Right ventricle myocardium inferior (tissue), 1 donor: ENCODE data around the gene BEND7. TPM values are rescaled to one million over a fixed set of nuclear protein-coding genes. Genes with fewer than 3 reads are reported as not detected.
"Not testable (repeated sequence)": the region's sequence is repeated elsewhere in the genome, so short reads cannot be mapped to it uniquely, and the experiment has no call there.

ENCODE experiments used
- ATAC-seq: fragments of 200-7000 bp; cut with Tn5 transposase; one replicate; pipeline ENCODE4 v1.9.1; 2020; ENCODE audit warnings: mild to moderate bottlenecking, moderate library complexity
- DNase-seq: peaks from one replicate; pipeline ENCODE4 v3.0.0; 2021; ENCODE audit errors: missing footprints
- intact Hi-C: fragments of 100-400 bp; cut with DNase I; formaldehyde crosslinking; loops from one replicate; pipeline ENCODE4 v1.11.0; 2022
- long read RNA-seq: library from polyadenylated mRNA; unstranded; transcript quantifications from one replicate; pipeline ENCODE4 v2.0.0, GENCODE V29; 2021
- total RNA-seq: library from RNA; stranded (reverse); fragmentation: NEBNext Ultra II Directional; extraction: Animal tissue kit (Norgen Biotek cat#: 25700); gene quantifications from one replicate; pipeline ENCODE4 v1.2.1, GENCODE V29; 2021
- donor health status: DM: no; HTN: yes; CAD: no; lungs with severe emphysema.

The BEND7 gene
- 18.6 TPM for total RNA-seq
- long read RNA-seq, partial matches to known transcripts: 2 of 10 reads
- long read RNA-seq, other reads (novel, unspliced or antisense): 8 of 10 reads

GRCh38 chr10:13528875-13529713 is at the start of gene BEND7:
Gene BEND7 (minus strand): TSS chr10:13529014. CDS start chr10:13528533, 481 bp downstream.
- DNase-seq: no peak
- ATAC-seq: peak; percentile 91
- intact Hi-C loops: no loop called here

DNA sequence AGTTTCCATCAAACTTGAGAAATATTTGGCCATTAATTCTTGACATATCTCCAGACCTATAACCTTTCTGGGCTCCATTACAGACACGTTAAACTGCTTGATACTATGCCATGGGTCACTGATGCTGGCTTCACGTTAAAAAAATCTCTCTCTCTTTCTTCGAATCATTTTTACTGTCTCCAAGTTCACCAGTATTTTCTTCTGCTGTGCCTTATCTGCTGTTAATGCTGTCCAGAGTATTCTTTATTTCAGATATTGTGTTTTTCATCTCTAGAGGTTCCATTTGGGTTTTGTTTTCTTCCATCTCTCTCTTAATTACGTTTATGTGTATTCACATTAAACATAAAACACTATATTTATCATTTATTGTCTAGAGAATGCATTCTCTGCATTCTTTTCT is 45.1 kb upstream of the BEND7 start:
- ATAC-seq (no peak), DNase-seq (no peak)
- intact Hi-C loops: no loop called here

- intact Hi-C loops: no loop called here
- no peak for DNase-seq
- no peak for ATAC-seq
These were observed 42.7 kb upstream of the BEND7 start for GRCh38 chr10:13571541-13571940.

GRCh38 chr10:13567030-13567429 is 38.2 kb upstream of the BEND7 start:
- DNase-seq (no peak), ATAC-seq (no peak)
- intact Hi-C loops: no loop called here

DNA sequence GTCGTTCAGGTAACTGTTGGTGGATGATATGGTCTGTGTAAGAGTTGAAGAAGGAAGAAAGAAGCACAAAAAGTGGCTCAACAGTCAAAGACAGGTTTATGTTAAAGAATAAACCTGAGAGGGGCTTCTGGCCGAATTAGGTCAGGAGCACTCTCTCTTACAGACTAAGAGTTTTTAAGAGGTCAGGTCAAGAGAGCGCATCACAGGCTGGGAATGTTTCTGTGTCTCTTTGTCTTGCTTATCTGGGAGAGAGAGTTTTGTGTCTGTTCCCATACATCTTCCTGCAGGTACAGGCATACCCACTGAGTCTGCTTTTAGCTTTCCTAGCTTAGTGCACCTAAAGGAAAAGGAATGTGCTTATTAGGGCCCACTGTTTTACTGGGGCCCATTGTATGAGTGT is 35.8 kb upstream of the BEND7 start:
- ATAC-seq: no peak
- intact Hi-C loops: no loop called here
- DNase-seq: no peak

DNA sequence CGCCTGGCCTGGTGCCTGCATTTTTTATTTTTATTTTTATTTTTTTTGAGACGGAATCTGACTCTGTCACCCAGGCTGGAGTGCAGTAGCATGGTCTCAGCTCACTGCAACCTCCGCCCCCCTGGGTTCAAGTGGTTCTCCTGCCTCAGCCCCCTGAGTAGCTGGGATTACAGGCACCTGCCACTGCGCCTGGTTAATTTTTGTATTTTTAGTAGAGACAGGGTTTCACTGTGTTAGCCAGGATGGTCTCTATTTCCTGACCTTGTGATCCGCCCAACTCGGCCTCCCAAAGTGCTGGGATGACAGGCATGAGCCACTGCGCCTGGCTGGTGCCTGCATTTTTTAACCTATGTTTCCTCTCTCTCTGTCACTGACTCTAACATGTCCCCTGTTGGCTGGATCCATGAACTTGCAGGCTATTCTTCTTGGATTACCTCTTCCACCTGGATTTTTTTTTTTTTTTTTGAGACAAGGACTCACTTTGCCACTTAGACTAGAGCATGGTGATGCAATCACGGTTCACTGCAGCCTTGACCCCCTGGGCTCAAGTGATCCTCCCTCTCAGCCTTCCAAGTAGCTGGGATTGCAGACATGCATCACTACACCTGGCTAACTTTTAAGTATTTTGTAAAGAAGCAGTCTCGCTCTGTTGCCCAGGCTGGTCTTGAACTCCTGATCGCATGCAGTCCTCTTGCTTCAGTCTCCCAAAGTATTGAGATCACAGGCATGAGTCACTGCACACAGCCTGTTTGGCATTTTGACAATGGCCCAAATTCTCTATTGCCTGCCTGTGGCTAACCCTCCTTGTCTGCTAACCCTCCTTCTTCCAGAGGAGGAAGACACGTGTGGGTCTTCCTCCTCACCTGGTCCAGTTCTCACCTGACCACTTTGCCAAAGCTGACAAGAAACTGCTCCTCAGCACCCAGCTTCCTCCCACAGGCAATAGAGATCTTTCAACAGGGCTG is 34.9 kb upstream of the BEND7 start:
- intact Hi-C loops: no loop called here
- DNase-seq (no peak), ATAC-seq (no peak)

DNA sequence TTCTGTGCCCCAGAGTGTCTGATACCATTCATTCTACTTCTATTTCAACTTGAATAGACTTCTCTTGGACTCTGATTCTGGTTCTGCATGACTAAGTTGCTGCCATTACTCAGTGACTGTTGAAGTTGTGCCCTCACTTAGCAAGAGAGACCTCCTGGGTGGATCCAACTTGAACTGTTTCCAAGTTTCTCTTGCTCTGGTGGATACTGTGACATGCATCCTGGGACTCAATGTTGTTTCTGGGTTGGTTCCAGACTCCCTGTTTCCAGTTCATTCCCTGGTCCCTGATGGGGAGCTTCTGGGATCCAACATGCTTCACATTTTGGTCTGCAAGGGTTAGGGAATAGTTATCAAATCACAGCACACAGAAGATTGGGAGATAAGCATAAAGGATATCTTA is 31.8 kb upstream of the BEND7 start:
- no peak for ATAC-seq
- intact Hi-C loops: no loop called here

DNA sequence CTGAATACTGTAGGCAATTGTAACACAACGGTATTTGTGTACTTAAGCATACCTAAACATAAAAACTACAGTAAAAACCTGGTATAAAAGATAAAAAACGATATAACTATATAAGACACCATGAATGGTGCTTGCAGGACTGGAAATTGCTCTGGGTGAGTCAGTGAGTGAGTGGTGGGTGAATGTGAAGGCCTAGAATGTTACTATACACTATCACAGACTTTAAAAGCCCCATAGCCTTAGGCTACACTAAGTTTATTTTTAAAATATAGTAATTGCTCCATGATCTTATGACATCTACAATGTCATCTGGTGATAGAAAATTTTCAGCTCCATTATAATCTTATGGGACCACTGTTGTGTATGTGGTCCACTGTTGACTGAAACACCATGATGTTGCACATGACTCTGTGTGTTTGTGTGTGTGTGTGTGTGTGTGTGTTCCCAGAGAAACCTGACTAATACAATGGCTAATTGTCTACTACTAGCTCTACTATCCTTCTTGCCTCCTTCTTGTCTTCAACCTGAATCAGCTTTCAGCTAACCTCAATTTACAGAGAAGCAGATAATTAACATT is 30.4 kb upstream of the BEND7 start:
- no peak for DNase-seq
- no peak for ATAC-seq
- intact Hi-C loops: no loop called here

More for the DNA sequence above, 31.8 kb upstream of the BEND7 start:
- no peak for DNase-seq

- intact Hi-C loops: no loop called here
- DNase-seq (no peak), ATAC-seq (no peak)
These were observed 27.2 kb upstream of the BEND7 start for GRCh38 chr10:13555884-13556510.

GRCh38 chr10:13550802-13551201 is 22.0 kb upstream of the BEND7 start:
- DNase-seq (no peak), ATAC-seq (no peak)
- intact Hi-C loops: no loop called here

DNA sequence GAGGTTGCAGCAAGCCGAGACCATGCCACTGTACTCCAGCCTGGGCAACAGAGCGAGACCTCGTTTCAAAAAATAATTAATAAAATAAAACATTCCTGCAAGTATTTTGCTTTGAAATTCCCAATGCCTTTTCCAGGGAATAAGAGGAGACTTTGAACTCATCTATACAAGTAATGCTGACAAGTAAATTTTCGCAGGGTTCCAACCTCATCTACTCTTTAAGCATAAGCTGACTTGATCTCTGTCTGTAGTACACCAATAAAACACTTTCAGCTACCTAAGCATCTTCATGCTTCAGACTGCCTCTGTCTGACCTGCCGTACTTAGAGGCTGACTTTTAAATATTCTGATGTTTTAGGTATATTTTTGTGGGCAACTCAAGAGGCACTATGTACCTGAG is 13.7 kb upstream of the BEND7 start:
- DNase-seq (no peak), ATAC-seq (no peak)
- intact Hi-C loops: no loop called here

- not testable (repeated sequence) for ATAC-seq, DNase-seq
- intact Hi-C loops: loop anchor here (2.0 kb wide), 1 partner anchor 163 kb away; no protein-coding TSS in a partner anchor
These were observed 9.2 kb upstream of the BEND7 start for GRCh38 chr10:13537985-13538384.

- ATAC-seq (peak; percentile 72), DNase-seq (no peak)
- intact Hi-C loops: loop anchor here (2.0 kb wide), 1 partner anchor 162 kb away; no protein-coding TSS in a partner anchor
These were observed 8.0 kb upstream of the BEND7 start for GRCh38 chr10:13536674-13537366.

- ATAC-seq: no peak
- no peak for DNase-seq
- intact Hi-C loops: no loop called here
These were observed 6.5 kb upstream of the BEND7 start for GRCh38 chr10:13535346-13535745.

GRCh38 chr10:13529714-13529973 is 830 bp upstream of the BEND7 start:
- intact Hi-C loops: no loop called here
- DNase-seq (no peak), ATAC-seq (no peak)

DNA sequence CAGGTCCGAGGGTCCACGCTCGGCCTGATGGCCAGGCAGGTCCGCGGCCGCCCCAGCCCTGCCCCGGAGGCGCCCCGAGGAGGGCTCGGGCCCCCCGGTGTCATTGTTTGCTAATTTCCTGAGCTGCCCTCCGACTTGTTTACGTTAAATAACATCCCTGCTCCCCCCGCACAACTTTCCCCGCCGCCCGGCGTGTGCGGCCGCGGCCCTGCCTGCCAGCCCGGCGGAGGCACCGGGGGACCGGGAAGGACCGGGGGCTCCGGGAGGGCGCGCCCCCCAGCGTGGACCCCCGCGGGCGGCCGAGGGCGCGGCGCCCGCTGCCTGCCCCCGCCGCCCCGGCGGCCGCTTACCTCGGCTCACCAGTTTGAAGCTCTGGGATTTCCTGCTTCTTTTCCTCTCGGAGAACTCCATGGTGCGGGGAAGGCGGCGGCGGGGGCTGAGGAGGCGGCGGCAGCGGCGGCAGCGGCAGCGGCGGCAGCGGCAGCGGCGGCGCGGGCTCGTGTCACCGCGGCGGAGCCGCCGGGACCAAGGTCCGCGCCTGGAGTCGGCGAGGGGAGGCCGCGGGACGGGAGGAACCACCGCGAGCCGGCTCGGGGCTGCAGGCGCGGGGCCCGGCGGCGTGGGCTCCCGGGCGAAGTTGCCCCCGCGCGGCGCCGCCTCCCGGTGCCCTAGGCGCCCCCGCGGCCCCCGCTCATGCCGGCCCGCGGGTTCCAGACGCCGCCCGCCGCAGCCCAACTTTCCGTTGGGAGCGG is 515 bp downstream of the BEND7 start:
- intact Hi-C loops: no loop called here
- DNase-seq (no peak), ATAC-seq (peak; percentile 49)

- intact Hi-C loops: no loop called here
- ATAC-seq: no peak
These were observed 1.0 kb downstream of the BEND7 start for GRCh38 chr10:13527864-13528122.

More at GRCh38 chr10:13527864-13528122, 1.0 kb downstream of the BEND7 start:
- no peak for DNase-seq
